ENCODE data around the gene EPN3. TPM values are rescaled to one million over a fixed set of nuclear protein-coding genes. Genes with fewer than 3 reads are reported as not detected.
A peak's percentile ranks its signal among the peaks of the same experiment; 100 is the strongest.

The EPN3 gene
- polyA plus RNA-seq, 1 of the 3 experiments (the other 2 are of a cell fraction): 0.05 TPM

DNA sequence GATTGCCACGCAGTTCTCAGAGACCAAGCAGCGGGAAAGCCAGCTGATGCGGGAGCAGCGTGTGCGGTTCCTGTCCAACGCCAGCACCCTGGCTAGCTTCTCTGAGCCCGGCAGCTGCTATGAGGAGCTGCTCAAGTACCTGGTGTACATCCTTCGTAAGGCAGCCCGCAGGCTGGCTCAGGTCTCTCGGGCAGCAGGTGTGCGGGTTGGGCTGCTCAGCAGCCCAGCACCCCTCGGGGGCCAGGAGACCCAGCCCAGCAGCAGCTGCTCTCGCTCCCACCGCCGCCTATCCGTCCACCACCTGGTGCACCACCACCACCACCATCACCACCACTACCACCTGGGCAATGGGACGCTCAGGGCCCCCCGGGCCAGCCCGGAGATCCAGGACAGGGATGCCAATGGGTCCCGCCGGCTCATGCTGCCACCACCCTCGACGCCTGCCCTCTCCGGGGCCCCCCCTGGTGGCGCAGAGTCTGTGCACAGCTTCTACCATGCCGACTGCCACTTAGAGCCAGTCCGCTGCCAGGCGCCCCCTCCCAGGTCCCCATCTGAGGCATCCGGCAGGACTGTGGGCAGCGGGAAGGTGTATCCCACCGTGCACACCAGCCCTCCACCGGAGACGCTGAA lies 43.2 kb downstream of the EPN3 start:
- H3K4me1 ChIP-seq (ENCODE audit: control insufficient read depth in 1 of 2, insufficient read depth in 2 of 2, low read depth in 1 of 2, low read length in 1 of 2): peaks cover 0 to 7% of the 10 kb centered on the region in 2 experiments; a peak in 1 of 4 replicates
- no peaks in the 10 kb centered on the region for H3F3A ChIP-seq (replicated peaks; ENCODE audit: insufficient read depth)
- no peaks in the 10 kb centered on the region for H4K20me1 ChIP-seq (ENCODE audit: insufficient read depth)
- H3K27ac ChIP-seq (ENCODE audit: low read depth in 2 of 2, low read length in 1 of 2): no peak overlapping the region
- H3K4me2 ChIP-seq: no peak overlapping the region
- H3K9me2 ChIP-seq: no peaks in the 10 kb centered on the region
- 82% methylated on average over 23 of the region's 33 CpGs for WGBS (ENCODE audit: low lambda C conversion rate)
- DNase-seq: no peak
- ChIA-PET POLR2A (no interaction called here), CTCF (interaction anchor here (0.8 to 2.8 kb wide), 12 partner anchors 9 to 93 kb away, joined by 3 to 10 read pairs (median 4); no protein-coding TSS in a partner anchor)
- no peaks in the 10 kb centered on the region for H3K79me2 ChIP-seq (ENCODE audit: insufficient read depth)
- H3K36me3 ChIP-seq (replicated peaks in 1 of 2; ENCODE audit: control insufficient read depth in 1 of 2, insufficient read depth in 2 of 2, low read length in 1 of 2): no peaks in the 10 kb centered on the region
- H3K9me3 ChIP-seq: no peaks in the 10 kb centered on the region
- no peak for TF ChIP-seq FOXJ3 (CRISPR knock-in tag; IDR thresholded peaks at IDR 0.05)
- TF ChIP-seq, protein P1, sequence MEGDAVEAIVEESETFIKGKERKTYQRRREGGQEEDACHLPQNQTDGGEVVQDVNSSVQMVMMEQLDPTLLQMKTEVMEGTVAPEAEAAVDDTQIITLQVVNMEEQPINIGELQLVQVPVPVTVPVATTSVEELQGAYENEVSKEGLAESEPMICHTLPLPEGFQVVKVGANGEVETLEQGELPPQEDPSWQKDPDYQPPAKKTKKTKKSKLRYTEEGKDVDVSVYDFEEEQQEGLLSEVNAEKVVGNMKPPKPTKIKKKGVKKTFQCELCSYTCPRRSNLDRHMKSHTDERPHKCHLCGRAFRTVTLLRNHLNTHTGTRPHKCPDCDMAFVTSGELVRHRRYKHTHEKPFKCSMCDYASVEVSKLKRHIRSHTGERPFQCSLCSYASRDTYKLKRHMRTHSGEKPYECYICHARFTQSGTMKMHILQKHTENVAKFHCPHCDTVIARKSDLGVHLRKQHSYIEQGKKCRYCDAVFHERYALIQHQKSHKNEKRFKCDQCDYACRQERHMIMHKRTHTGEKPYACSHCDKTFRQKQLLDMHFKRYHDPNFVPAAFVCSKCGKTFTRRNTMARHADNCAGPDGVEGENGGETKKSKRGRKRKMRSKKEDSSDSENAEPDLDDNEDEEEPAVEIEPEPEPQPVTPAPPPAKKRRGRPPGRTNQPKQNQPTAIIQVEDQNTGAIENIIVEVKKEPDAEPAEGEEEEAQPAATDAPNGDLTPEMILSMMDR (IDR thresholded peaks at IDR 0.05): 0 out of 2 replicates have a peak, but pooled peaks have one; percentile 18
- peaks cover 8% of the 10 kb centered on the region for H3K27me3 ChIP-seq (ENCODE audit: insufficient read depth)
- no peak overlapping the region for H2AFZ ChIP-seq (ENCODE audit: low read depth)
- H3K4me3 ChIP-seq (ENCODE audit: low read depth in 2 of 2, low read length in 1 of 2): no peak overlapping the region
- H3K9ac ChIP-seq: no peak overlapping the region

DNA sequence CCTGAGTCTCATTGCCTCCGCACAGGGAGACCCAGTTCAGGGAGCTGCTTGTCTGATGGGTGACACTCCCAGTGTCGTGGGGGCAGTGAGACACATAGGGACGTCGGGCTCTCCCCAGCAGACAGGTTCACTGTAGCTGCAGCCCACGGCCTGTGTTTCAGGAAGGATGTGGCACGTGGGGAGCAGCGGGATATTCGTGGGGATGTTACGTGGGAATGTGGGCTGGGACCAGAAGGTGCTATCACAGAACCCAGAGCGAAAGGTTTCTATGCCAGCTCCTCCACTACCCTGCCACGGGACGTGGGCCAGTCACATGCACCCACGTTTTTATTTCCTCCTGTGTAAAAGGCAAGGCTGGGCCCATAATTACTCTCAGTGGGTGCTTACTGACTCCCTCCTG lies 44.3 kb downstream of the EPN3 start:
- TF ChIP-seq MXI1 (IDR thresholded peaks at IDR 0.05; ENCODE audit: low read depth, low read length) (no peak), SMC3 (IDR thresholded peaks at IDR 0.05; ENCODE audit: low read depth, low read length) (no peak)
- no peaks in the 10 kb centered on the region for H3K36me3 ChIP-seq (replicated peaks in 1 of 2; ENCODE audit: control insufficient read depth in 1 of 2, insufficient read depth in 2 of 2, low read length in 1 of 2)
- H3K9me3 ChIP-seq: no peaks in the 10 kb centered on the region
- peaks cover 8% of the 10 kb centered on the region for H3K27me3 ChIP-seq (ENCODE audit: insufficient read depth)
- DNase-seq: no peak
- no peaks in the 10 kb centered on the region for H3F3A ChIP-seq (replicated peaks; ENCODE audit: insufficient read depth)
- no peak overlapping the region for H3K4me2 ChIP-seq
- ChIA-PET POLR2A (no interaction called here), CTCF (interaction anchor here (0.9 to 2.8 kb wide), 6 partner anchors 13 to 94 kb away, joined by 3 to 14 read pairs (median 10); no protein-coding TSS in a partner anchor)
- peaks cover 0 to 5% of the 10 kb centered on the region in 2 experiments; a peak in 1 of 4 replicates for H3K4me1 ChIP-seq (ENCODE audit: control insufficient read depth in 1 of 2, insufficient read depth in 2 of 2, low read depth in 1 of 2, low read length in 1 of 2)
- H3K4me3 ChIP-seq (ENCODE audit: low read depth in 2 of 2, low read length in 1 of 2): no peak overlapping the region
- no peak overlapping the region for H3K9ac ChIP-seq
- no peak overlapping the region for H3K27ac ChIP-seq (ENCODE audit: low read depth in 2 of 2, low read length in 1 of 2)
- H4K20me1 ChIP-seq (ENCODE audit: insufficient read depth): no peaks in the 10 kb centered on the region
- no peaks in the 10 kb centered on the region for H3K79me2 ChIP-seq (ENCODE audit: insufficient read depth)
- H2AFZ ChIP-seq (ENCODE audit: low read depth): no peak overlapping the region
- WGBS (ENCODE audit: low lambda C conversion rate): 81% methylated on average over 12 of the region's 13 CpGs
- no peaks in the 10 kb centered on the region for H3K9me2 ChIP-seq

DNA sequence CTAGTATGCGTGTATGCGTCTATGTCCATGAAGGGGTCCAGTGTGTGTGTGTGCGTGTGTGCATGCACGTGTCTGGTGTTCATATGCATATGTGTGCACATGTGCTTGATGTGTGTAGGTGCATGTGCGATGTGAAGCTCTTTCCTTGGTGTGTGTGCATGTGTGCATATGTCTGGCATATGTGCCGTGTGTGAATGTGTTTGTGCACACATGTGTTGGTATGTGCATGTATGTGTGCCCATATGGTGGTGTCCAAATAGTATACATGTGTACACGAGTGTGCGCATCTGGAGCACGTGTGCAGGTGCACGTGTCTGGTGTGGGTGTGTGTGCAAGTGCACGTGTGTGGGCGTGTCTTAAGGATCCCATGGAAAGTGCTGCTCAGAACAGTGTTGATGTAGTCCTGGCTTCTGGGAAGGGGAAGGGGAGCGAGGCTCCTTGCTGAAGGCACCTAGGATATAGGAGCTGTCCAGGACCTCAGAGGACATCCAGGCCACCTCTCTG lies 45.0 kb downstream of the EPN3 start:
- ChIA-PET POLR2A (interaction anchor here (0.6 kb wide), 1 partner anchor 1015 kb away, joined by 4 read pairs; no protein-coding TSS in a partner anchor), CTCF (interaction anchor here (0.6 to 2.8 kb wide), 6 partner anchors 12 to 49 kb away, joined by 3 to 14 read pairs (median 7); no protein-coding TSS in a partner anchor)
- Histone ChIP-seq H3K4me2 (no peak overlapping the region), H3K9me2 (no peaks in the 10 kb centered on the region), H2AFZ (ENCODE audit: low read depth) (no peak overlapping the region), H3K36me3 (replicated peaks in 1 of 2; ENCODE audit: control insufficient read depth in 1 of 2, insufficient read depth in 2 of 2, low read length in 1 of 2) (no peaks in the 10 kb centered on the region), H3K27ac (ENCODE audit: low read depth in 2 of 2, low read length in 1 of 2) (no peak overlapping the region), H3K4me1 (ENCODE audit: control insufficient read depth in 1 of 2, insufficient read depth in 2 of 2, low read depth in 1 of 2, low read length in 1 of 2) (peaks cover 0 to 5% of the 10 kb centered on the region in 2 experiments; a peak in 1 of 4 replicates), H3F3A (replicated peaks; ENCODE audit: insufficient read depth) (no peaks in the 10 kb centered on the region), H3K4me3 (ENCODE audit: low read depth in 2 of 2, low read length in 1 of 2) (no peak overlapping the region), H3K27me3 (ENCODE audit: insufficient read depth) (peaks cover 8% of the 10 kb centered on the region), H3K9me3 (no peaks in the 10 kb centered on the region), H3K9ac (no peak overlapping the region), H3K79me2 (ENCODE audit: insufficient read depth) (no peaks in the 10 kb centered on the region), H4K20me1 (ENCODE audit: insufficient read depth) (no peaks in the 10 kb centered on the region)
- WGBS (ENCODE audit: low lambda C conversion rate): 81% methylated on average over 13 of the region's 13 CpGs
- DNase-seq: no peak
- TF ChIP-seq TAF1 (IDR thresholded peaks at IDR 0.05; ENCODE audit: borderline replicate concordance, low read depth, low read length): no peak
- no peak for TF ChIP-seq RAD21 (IDR thresholded peaks at IDR 0.05; ENCODE audit: low read length)
- TF ChIP-seq, protein P2, sequence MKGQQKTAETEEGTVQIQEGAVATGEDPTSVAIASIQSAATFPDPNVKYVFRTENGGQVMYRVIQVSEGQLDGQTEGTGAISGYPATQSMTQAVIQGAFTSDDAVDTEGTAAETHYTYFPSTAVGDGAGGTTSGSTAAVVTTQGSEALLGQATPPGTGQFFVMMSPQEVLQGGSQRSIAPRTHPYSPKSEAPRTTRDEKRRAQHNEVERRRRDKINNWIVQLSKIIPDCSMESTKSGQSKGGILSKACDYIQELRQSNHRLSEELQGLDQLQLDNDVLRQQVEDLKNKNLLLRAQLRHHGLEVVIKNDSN (IDR thresholded peaks at IDR 0.05; ENCODE audit: borderline replicate concordance, low read depth): no peak
- TF ChIP-seq, protein P3, sequence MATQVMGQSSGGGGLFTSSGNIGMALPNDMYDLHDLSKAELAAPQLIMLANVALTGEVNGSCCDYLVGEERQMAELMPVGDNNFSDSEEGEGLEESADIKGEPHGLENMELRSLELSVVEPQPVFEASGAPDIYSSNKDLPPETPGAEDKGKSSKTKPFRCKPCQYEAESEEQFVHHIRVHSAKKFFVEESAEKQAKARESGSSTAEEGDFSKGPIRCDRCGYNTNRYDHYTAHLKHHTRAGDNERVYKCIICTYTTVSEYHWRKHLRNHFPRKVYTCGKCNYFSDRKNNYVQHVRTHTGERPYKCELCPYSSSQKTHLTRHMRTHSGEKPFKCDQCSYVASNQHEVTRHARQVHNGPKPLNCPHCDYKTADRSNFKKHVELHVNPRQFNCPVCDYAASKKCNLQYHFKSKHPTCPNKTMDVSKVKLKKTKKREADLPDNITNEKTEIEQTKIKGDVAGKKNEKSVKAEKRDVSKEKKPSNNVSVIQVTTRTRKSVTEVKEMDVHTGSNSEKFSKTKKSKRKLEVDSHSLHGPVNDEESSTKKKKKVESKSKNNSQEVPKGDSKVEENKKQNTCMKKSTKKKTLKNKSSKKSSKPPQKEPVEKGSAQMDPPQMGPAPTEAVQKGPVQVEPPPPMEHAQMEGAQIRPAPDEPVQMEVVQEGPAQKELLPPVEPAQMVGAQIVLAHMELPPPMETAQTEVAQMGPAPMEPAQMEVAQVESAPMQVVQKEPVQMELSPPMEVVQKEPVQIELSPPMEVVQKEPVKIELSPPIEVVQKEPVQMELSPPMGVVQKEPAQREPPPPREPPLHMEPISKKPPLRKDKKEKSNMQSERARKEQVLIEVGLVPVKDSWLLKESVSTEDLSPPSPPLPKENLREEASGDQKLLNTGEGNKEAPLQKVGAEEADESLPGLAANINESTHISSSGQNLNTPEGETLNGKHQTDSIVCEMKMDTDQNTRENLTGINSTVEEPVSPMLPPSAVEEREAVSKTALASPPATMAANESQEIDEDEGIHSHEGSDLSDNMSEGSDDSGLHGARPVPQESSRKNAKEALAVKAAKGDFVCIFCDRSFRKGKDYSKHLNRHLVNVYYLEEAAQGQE (IDR thresholded peaks at IDR 0.05; ENCODE audit: low read depth, low read length): no peak
- no peak for TF ChIP-seq TCF12 (IDR thresholded peaks at IDR 0.05)
- no peak for TF ChIP-seq SIN3A (IDR thresholded peaks at IDR 0.05; ENCODE audit: borderline replicate concordance, low read depth, low read length)
- TF ChIP-seq, protein P4, sequence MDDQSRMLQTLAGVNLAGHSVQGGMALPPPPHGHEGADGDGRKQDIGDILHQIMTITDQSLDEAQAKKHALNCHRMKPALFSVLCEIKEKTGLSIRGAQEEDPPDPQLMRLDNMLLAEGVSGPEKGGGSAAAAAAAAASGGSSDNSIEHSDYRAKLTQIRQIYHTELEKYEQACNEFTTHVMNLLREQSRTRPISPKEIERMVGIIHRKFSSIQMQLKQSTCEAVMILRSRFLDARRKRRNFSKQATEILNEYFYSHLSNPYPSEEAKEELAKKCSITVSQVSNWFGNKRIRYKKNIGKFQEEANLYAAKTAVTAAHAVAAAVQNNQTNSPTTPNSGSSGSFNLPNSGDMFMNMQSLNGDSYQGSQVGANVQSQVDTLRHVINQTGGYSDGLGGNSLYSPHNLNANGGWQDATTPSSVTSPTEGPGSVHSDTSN (IDR thresholded peaks at IDR 0.05): no peak
- TF ChIP-seq MXI1 (IDR thresholded peaks at IDR 0.05; ENCODE audit: low read depth, low read length): no peak
- TF ChIP-seq, protein P5, sequence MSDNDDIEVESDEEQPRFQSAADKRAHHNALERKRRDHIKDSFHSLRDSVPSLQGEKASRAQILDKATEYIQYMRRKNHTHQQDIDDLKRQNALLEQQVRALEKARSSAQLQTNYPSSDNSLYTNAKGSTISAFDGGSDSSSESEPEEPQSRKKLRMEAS (IDR thresholded peaks at IDR 0.05; ENCODE audit: low read depth): no peak
